NB4 (cell line): ENCODE results near the gene MYO16.
A peak's percentile ranks its signal among the peaks of the same experiment; 100 is the strongest.

ENCODE experiments used
- DNase-seq: peaks from one replicate; pipeline ENCODE4 v3.0.0; 2010; ENCODE audit warnings: low read depth
- H3K4me3 ChIP-seq: one replicate; pipeline ENCODE4 v1.5.1; 2011; ENCODE audit warnings: mild to moderate bottlenecking, low read depth, low read length, moderate library complexity
- MYC ChIP-seq: IDR thresholded peaks from 2 replicates; pipeline ENCODE4 v1.6.1; 2011; ENCODE audit warnings: low read depth, low read length
- POLR2A ChIP-seq: IDR thresholded peaks from 2 replicates; pipeline ENCODE4 v1.6.1; 2011; ENCODE audit warnings: mild to moderate bottlenecking; ENCODE audit not compliant: insufficient read length; ENCODE audit errors: extremely low read depth
- TF ChIP-seq, protein P1 (sequence below): IDR thresholded peaks from one replicate; pipeline ENCODE4 v1.5.1; 2012; ENCODE audit warnings: low read depth, low read length
- TF ChIP-seq, protein P2 (sequence below): IDR thresholded peaks from 2 replicates; pipeline ENCODE4 v1.6.1; 2011; ENCODE audit warnings: low read depth, low read length

MYO16 gene

DNA sequence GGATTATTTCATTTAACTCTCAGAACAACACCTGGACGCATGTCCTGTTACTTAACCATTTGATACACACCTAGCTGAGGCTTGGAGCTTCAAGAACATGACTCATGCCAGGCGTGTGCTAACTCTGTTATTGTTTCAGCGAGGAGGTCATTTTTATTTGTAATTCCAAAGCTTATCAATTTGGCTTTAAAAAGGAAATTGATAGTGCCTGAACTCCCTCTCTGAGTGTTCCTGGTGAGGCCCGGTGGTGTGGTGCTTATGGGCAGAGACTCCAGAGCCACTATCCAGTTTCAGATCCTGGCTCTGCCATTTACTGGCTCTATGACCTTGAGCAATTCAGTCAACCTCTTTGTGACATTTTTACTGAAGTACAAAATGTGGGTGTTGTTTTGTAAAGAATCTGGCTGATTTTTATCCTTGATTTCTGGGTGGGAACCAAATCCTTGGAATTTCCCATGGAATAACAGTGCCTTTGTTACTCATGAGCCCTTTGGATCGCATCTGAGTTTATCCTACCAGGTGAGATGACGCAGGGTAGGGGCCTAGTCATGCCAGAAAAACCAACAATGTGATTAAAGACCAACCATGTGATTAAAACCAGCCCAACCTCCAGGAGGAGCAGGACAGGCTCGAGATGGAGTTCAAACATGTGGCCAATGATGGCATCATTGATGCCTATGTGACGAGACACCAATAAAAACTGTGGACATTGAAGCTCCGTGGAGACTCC is 198.8 kb downstream of the MYO16 start:
- DNase-seq, result no peak
- no peak overlapping the region for H3K4me3 ChIP-seq
- TF ChIP-seq, protein P1, sequence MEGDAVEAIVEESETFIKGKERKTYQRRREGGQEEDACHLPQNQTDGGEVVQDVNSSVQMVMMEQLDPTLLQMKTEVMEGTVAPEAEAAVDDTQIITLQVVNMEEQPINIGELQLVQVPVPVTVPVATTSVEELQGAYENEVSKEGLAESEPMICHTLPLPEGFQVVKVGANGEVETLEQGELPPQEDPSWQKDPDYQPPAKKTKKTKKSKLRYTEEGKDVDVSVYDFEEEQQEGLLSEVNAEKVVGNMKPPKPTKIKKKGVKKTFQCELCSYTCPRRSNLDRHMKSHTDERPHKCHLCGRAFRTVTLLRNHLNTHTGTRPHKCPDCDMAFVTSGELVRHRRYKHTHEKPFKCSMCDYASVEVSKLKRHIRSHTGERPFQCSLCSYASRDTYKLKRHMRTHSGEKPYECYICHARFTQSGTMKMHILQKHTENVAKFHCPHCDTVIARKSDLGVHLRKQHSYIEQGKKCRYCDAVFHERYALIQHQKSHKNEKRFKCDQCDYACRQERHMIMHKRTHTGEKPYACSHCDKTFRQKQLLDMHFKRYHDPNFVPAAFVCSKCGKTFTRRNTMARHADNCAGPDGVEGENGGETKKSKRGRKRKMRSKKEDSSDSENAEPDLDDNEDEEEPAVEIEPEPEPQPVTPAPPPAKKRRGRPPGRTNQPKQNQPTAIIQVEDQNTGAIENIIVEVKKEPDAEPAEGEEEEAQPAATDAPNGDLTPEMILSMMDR, result no peak
- TF ChIP-seq, protein P2, sequence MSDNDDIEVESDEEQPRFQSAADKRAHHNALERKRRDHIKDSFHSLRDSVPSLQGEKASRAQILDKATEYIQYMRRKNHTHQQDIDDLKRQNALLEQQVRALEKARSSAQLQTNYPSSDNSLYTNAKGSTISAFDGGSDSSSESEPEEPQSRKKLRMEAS, result no peak
- TF ChIP-seq MYC (no peak), POLR2A (no peak)

DNA sequence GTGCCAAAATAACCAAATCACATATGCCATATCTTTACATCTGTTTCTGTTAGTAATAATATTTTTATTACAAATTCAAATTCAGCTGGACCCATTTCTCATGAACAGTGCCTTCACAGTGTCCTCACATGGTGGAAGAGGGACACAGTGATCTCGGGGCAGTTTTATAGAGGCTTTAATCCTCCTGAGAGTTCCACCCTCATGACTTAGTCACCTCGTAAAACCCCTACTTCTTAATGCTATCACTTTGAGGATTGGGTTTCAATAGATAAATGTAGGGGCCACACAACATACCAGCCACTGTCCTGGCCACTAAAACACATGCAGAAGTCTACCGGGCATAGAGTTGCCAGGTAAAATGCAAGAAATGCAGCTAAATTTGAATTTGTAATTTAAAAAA is 201.5 kb downstream of the MYO16 start:
- no peak overlapping the region for H3K4me3 ChIP-seq
- DNase-seq, result peak; percentile 7
- TF ChIP-seq, protein P1, result no peak
- TF ChIP-seq POLR2A (no peak), MYC (no peak)

DNA sequence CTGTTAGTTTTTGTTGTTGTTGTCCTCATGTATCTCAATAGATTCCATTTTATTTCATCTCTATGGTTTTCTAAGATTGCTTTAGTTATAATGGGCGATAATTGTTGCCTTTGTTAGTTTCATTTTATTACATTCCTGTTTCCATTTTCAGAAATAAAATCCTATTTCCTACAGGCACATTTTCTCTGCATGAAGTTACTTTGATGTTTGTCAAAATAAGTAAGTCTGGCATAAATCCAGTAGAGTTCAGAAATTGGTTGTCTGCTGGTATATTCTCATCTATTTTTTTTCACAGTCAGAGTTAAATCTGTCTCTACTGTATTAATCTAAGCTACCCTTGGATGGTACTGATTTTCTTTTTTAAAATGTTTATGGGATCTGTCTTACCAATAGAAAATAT is 204.1 kb downstream of the MYO16 start:
- DNase-seq, result no peak
- H3K4me3 ChIP-seq, result no peak overlapping the region
- TF ChIP-seq, protein P1, result no peak
- TF ChIP-seq, protein P2, result no peak
- TF ChIP-seq POLR2A, result no peak
- no peak for TF ChIP-seq MYC

DNA sequence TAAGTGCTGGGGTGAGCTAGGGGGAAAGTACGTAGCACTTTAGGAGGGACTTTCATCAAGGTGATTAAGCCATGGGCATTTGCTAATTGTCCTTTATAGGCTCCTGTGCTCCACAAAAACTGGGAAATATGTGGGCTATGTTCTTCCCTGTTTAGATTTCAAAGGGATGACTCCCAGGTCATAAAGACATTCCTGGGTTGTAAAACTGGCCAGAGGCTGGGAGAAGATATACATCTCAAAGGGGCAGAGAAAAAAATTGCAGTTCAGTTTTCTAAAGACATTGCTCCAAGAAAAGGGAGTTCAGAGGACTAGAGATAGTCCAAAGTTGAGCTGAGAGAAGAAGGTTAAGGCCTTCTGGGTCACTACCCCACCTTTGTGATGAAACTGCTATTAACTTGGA is 204.8 kb downstream of the MYO16 start:
- H3K4me3 ChIP-seq, result no peak overlapping the region
- no peak for DNase-seq
- TF ChIP-seq, protein P2, result no peak
- TF ChIP-seq MYC (no peak), POLR2A (no peak)
- TF ChIP-seq, protein P1, result no peak

DNA sequence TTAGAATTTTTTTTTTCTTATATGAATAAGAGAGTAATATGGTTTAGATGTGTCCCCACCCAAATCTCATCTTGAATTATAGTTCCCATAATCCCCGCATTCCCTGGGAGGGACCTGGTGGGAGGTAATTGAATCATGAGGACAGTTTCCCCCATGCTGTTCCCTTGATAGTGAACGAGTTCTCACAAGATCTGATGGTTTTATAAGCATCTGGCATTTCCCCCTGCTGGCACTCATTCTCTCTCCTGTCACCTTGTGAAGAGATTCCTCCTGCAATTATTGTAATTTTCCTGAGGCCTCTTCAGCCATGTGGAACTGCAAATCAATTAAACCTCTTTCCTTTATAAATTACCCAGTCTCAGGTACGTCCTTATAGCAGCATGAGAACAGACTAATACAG is 205.7 kb downstream of the MYO16 start:
- no peak for DNase-seq

More for the DNA sequence above, 205.7 kb downstream of the MYO16 start:
- no peak overlapping the region for H3K4me3 ChIP-seq
- TF ChIP-seq, protein P1, result no peak
- TF ChIP-seq, protein P2, result no peak
- TF ChIP-seq POLR2A, result no peak
